Mesothelial cell of epicardium (in vitro differentiated cells): ENCODE measurements around the gene GRAMD1B. TPM values are rescaled to one million over a fixed set of nuclear protein-coding genes. Genes with fewer than 3 reads are reported as not detected.

Experiments
- DNase-seq, 2 experiments: peaks; one replicate each; pipeline ENCODE4 v3.0.0; 2021; ENCODE audit warnings: low spot score in 2 of 2; ENCODE audit not compliant: unreplicated experiment in 2 of 2
- H3K27ac Mint-ChIP-seq: 2 replicates; pipeline ENCODE4 v1.8.0; 2021; ENCODE audit warnings: mixed read lengths
- H3K27me3 Mint-ChIP-seq: 2 replicates; pipeline ENCODE4 v1.8.0; 2021; ENCODE audit warnings: low read depth, mixed read lengths
- H3K36me3 Mint-ChIP-seq: 2 replicates; pipeline ENCODE4 v1.8.0; 2021; ENCODE audit warnings: mixed read lengths
- H3K4me1 Mint-ChIP-seq: 2 replicates; pipeline ENCODE4 v1.8.0; 2021; ENCODE audit warnings: mixed read lengths
- H3K4me3 Mint-ChIP-seq: 2 replicates; pipeline ENCODE4 v1.8.0; 2021; ENCODE audit warnings: mild to moderate bottlenecking, moderate library complexity, mixed read lengths
- H3K9me3 Mint-ChIP-seq: 2 replicates; pipeline ENCODE4 v1.8.0; 2021; ENCODE audit warnings: mixed read lengths
- total RNA-seq: library from RNA; stranded (reverse); gene quantifications from 3 replicates; pipeline ENCODE4 v1.2.1, GENCODE V29; 2021
- TF ChIP-seq, protein P1 (sequence below): fragments of 200-600 bp; sonication (generic); IDR thresholded peaks from one replicate; pipeline ENCODE4 v1.5.0; 2021; ENCODE audit warnings: antibody characterized with exemption; ENCODE audit not compliant: unreplicated experiment

GRAMD1B gene
- total RNA-seq, 1 donor from 2014 or later, result 8.4 TPM

DNA sequence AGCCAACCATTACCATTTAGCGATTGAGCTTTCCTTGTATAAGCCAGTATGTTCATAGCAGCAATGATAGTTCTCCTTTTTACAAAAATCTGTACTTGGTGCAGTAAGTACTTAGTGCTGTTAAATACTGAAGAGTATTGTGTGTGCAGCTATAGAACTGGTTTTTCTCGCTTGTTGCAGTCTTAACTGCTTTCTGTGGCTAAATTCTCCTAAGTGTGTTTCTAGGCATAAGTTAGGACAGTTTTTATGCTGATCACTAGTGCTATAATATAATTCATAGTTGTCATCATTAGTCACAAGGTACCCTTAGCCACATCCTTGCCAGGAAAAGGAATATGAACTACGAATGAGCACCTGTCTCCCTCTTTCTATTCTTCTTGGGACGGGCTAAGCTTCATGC, 107.7 kb downstream of the GRAMD1B start:
- no peaks in the 10 kb centered on the region for H3K36me3 Mint-ChIP-seq
- no peaks in the 10 kb centered on the region for H3K27me3 Mint-ChIP-seq
- no peaks in the 10 kb centered on the region for H3K9me3 Mint-ChIP-seq
- TF ChIP-seq, protein P1, sequence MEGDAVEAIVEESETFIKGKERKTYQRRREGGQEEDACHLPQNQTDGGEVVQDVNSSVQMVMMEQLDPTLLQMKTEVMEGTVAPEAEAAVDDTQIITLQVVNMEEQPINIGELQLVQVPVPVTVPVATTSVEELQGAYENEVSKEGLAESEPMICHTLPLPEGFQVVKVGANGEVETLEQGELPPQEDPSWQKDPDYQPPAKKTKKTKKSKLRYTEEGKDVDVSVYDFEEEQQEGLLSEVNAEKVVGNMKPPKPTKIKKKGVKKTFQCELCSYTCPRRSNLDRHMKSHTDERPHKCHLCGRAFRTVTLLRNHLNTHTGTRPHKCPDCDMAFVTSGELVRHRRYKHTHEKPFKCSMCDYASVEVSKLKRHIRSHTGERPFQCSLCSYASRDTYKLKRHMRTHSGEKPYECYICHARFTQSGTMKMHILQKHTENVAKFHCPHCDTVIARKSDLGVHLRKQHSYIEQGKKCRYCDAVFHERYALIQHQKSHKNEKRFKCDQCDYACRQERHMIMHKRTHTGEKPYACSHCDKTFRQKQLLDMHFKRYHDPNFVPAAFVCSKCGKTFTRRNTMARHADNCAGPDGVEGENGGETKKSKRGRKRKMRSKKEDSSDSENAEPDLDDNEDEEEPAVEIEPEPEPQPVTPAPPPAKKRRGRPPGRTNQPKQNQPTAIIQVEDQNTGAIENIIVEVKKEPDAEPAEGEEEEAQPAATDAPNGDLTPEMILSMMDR, result no peak
- no peak overlapping the region for H3K4me3 Mint-ChIP-seq
- DNase-seq, result no peak
- no peaks in the 10 kb centered on the region for H3K4me1 Mint-ChIP-seq
- no peak overlapping the region for H3K27ac Mint-ChIP-seq

DNA sequence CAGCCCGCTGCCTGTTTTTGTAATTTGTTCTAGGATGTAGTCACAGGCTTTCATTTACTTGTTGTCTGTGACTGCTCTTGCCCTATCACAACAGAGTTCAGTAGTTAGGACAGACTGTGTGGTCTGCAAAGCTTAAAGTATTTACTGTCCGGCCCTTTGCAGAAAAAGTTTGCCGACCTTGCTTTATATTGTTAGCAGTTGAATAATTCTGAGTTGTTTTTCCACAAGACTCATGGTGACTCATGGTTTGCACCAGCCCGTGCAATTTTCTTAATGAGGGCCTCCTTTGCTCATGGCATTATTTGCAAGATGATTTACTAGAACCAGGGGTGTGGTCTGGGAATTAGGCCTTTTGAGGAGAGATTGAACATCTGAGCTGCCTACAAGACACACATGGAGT, 113.7 kb downstream of the GRAMD1B start:
- Mint-ChIP-seq H3K4me1 (no peaks in the 10 kb centered on the region), H3K36me3 (no peaks in the 10 kb centered on the region), H3K27me3 (no peaks in the 10 kb centered on the region), H3K27ac (no peak overlapping the region), H3K9me3 (no peaks in the 10 kb centered on the region), H3K4me3 (no peak overlapping the region)
- no peak for DNase-seq
- TF ChIP-seq, protein P1, result no peak

GRCh38 chr11:123544631-123545375, 114.7 kb downstream of the GRAMD1B start:
- DNase-seq, result no peak
- H3K9me3 Mint-ChIP-seq, result no peaks in the 10 kb centered on the region
- no peaks in the 10 kb centered on the region for H3K36me3 Mint-ChIP-seq
- H3K4me1 Mint-ChIP-seq, result no peaks in the 10 kb centered on the region
- TF ChIP-seq, protein P1, result no peak
- no peak overlapping the region for H3K27ac Mint-ChIP-seq
- no peaks in the 10 kb centered on the region for H3K27me3 Mint-ChIP-seq
- no peak overlapping the region for H3K4me3 Mint-ChIP-seq

DNA sequence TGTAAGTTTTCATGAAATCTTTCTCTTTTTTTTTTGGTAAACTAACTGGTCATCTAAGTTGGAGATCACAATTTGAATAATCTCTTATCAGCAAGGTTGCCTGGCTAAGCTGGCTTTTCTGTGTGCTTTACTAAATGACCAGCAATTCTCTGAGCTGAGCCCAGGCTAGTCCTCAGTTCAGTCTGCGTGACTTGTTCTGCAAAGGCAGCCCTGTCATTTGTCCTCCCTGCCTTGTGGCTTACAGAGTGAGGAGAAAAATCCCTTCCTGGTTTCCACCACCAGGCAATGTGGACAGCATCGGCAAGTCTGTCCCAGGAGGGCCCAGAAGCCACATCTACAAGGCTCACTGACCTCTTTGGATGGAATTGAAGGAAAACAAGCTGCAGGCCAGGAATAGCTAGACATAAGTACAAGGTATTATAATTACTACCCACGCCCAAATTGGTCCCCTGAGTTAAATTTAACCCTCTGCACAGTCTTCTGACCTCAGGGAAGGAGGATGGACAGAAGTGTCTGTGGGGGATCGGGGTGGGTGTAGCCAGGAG, 115.7 kb downstream of the GRAMD1B start:
- H3K27me3 Mint-ChIP-seq, result no peaks in the 10 kb centered on the region
- H3K36me3 Mint-ChIP-seq, result no peaks in the 10 kb centered on the region
- no peak for DNase-seq
- no peak overlapping the region for H3K27ac Mint-ChIP-seq
- TF ChIP-seq, protein P1, result no peak
- H3K4me3 Mint-ChIP-seq, result no peak overlapping the region
- H3K4me1 Mint-ChIP-seq, result no peaks in the 10 kb centered on the region
- H3K9me3 Mint-ChIP-seq, result no peaks in the 10 kb centered on the region

GRCh38 chr11:123546515-123546914, 116.4 kb downstream of the GRAMD1B start:
- Mint-ChIP-seq H3K4me3 (no peak overlapping the region), H3K36me3 (no peaks in the 10 kb centered on the region)
- TF ChIP-seq, protein P1, result no peak

More at GRCh38 chr11:123546515-123546914, 116.4 kb downstream of the GRAMD1B start:
- H3K9me3 Mint-ChIP-seq, result no peaks in the 10 kb centered on the region
- H3K27ac Mint-ChIP-seq, result no peak overlapping the region
- no peak for DNase-seq
- H3K4me1 Mint-ChIP-seq, result no peaks in the 10 kb centered on the region
- H3K27me3 Mint-ChIP-seq, result no peaks in the 10 kb centered on the region
